ENCODE data around the gene GDF7. TPM values are rescaled to one million over a fixed set of nuclear protein-coding genes. Genes with fewer than 3 reads are reported as not detected.

GDF7 gene
- total and polyA plus RNA-seq, 2 of the 4 experiments (the other 2 are of a cell fraction) = under 0.01 to 0.02 TPM

DNA sequence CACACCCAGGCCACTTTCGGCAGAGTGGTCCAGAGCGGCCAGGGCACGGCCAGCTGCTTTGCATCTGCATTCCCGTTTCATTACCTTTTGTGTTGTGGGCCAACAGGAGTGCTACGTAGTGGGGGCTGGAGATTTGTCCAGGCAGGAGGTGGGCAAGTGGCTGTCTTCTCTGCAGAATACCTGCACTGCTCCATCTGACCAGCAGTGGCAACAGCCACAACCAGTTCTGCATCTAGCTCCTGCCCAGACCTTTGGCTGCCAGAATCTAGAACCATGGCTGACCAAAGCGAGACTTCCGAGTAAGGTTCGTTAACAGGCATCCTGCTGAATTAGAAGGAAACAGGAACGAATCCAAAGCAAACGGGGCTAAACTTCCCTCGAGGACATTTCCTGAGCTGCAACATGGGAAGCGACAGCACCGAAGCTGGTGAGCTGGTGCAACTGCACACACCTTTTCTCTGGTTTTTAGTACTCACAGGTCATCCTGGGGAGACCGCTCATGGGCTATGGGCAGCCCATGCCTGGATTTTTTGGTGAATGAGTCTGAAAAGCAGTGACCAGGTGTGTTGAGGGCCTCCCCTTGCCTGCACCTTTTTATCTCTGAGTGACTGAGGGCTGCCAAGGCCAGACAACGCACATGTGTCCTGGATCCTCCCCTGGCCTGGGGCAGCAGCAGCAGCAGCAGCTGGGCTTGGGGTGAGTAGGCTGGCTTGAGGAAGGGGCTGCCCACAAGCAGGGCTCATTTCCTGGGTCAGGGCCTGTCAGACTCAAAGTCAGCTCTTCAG, 10.5 kb downstream of the GDF7 start (continued):
- no peak for TF ChIP-seq MAZ (IDR thresholded peaks at IDR 0.05; ENCODE audit: borderline replicate concordance, low read depth, low read length)

DNA sequence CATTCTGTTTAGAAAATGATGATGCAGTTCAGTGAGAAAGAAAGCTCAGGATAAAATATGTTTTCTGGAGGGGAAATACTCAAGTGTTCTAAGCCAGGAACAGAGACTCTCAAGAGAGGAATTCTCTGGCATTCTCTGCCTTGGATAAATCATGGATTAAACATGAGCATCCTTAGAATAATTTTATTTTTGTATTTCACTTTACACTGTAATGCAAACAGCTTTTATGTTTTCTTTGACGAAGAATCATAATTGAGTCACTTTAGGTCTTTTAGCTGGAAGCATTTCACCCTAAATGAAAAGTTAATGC, 11.1 kb downstream of the GDF7 start:
- Histone ChIP-seq H4K20me1 (ENCODE audit: insufficient read depth, low read length) (no peaks in the 10 kb centered on the region), H2BK20ac (ENCODE audit: low read depth, low read length) (no peak overlapping the region), H2BK15ac (ENCODE audit: low read depth, low read length) (no peak overlapping the region), H3K27ac (ENCODE audit: insufficient read depth, low read length) (no peak overlapping the region), H3K9me3 (ENCODE audit: control insufficient read depth, insufficient read depth, low read length) (no peaks in the 10 kb centered on the region), H3K9me1 (ENCODE audit: insufficient read depth, low read length) (peaks cover 5% of the 10 kb centered on the region; the same call in 1 of the 2 replicates), H2AK9ac (replicated peaks; ENCODE audit: low read depth, low read length, poor library complexity) (no peak overlapping the region), H3K4me3 (ENCODE audit: insufficient read depth, low read depth, low read length) (no peak overlapping the region), H3K23ac (ENCODE audit: low read depth, low read length) (no peak overlapping the region), H3K56ac (ENCODE audit: extremely low read depth, insufficient read depth, low read length) (no peak overlapping the region), H4K91ac (ENCODE audit: insufficient read depth, low read depth, low read length) (no peak overlapping the region), H4K8ac (ENCODE audit: low read depth in 2 of 2, low read length in 2 of 2) (no peak overlapping the region), H3K4me1 (ENCODE audit: control insufficient read depth, insufficient read depth, low read length) (peaks cover 7% of the 10 kb centered on the region; the same call in 1 of the 2 replicates), H2BK120ac (ENCODE audit: low read depth, low read length) (no peak overlapping the region), H2BK5ac (ENCODE audit: low read depth, low read length, poor library complexity, severe bottlenecking) (no peak overlapping the region), H2AK5ac (ENCODE audit: low read depth, low read length) (no peak overlapping the region), H4K5ac (ENCODE audit: low read depth, low read length) (no peak overlapping the region), H3K27me3 (ENCODE audit: control insufficient read depth, insufficient read depth, low read length) (no peaks in the 10 kb centered on the region; the same call in 1 of the 2 replicates), H3K9ac (ENCODE audit: low read depth, low read length) (no peak overlapping the region), H3K14ac (replicated peaks; ENCODE audit: low read depth, low read length) (no peak overlapping the region), H3K36me3 (ENCODE audit: control insufficient read depth, insufficient read depth, low read length) (peaks cover 1% of the 10 kb centered on the region; the same call in 1 of the 2 replicates), H2AFZ (replicated peaks; ENCODE audit: low read length, poor library complexity) (no peak overlapping the region), H3K79me1 (ENCODE audit: low read depth in 1 of 2, low read length in 2 of 2) (no peaks in the 10 kb centered on the region), H3K18ac (ENCODE audit: low read depth, low read length) (no peak overlapping the region), H3K4ac (ENCODE audit: low read depth, low read length) (no peak overlapping the region), H3K4me2 (ENCODE audit: low read depth, low read length) (no peak overlapping the region)
- no peak for DNase-seq
- intact Hi-C loops (cut with micrococcal nuclease) (no loop called here), dilution Hi-C loops (cut with HindIII; ENCODE audit: low sequenced_read_pairs, unreplicated experiment) (loop anchor here (25.0 kb wide), 1 partner anchor 259 kb away; no protein-coding TSS in a partner anchor), in situ Hi-C loops (cut with MboI; ENCODE audit: low sequenced_read_pairs) (no loop called here)
- no CpG with 5 or more reads among the region's 1 CpG for WGBS, 2 experiments (ENCODE audit: extremely low coverage in 2 of 2, insufficient read length in 1 of 2)
- CTCF ChIA-PET = interaction anchor here (1.1 to 1.6 kb wide), 3 partner anchors 16 to 285 kb away, joined by 3 to 4 read pairs (median 3); no protein-coding TSS in a partner anchor
- POLR2A ChIA-PET (ENCODE audit: unreplicated experiment) = no interaction called here
- ATAC-seq (ENCODE audit: low read depth) = no peak
- BruUV-seq (replicated peaks) = no TSS peak
- TF ChIP-seq RCOR1 (IDR thresholded peaks at IDR 0.05; ENCODE audit: insufficient replicate concordance, low read length) (no peak), POLR2A (IDR thresholded peaks at IDR 0.05; ENCODE audit: low read depth, low read length) (no peak), RFX5 (IDR thresholded peaks at IDR 0.05; ENCODE audit: low read depth, low read length) (no peak), FOS (IDR thresholded peaks at IDR 0.05; ENCODE audit: low read depth, low read length) (no peak), CHD1 (IDR thresholded peaks at IDR 0.05; ENCODE audit: low read depth, low read length) (no peak), RAD21 (IDR thresholded peaks at IDR 0.05; ENCODE audit: low read length) (no peak), MAZ (IDR thresholded peaks at IDR 0.05; ENCODE audit: borderline replicate concordance, low read depth, low read length) (no peak), CEBPB (IDR thresholded peaks at IDR 0.05; ENCODE audit: low read depth, low read length) (no peak), SMC3 (IDR thresholded peaks at IDR 0.05; ENCODE audit: low read depth, low read length) (no peak), MAFK (IDR thresholded peaks at IDR 0.05; ENCODE audit: low read depth, low read length) (no peak)
- TF ChIP-seq, protein P1, sequence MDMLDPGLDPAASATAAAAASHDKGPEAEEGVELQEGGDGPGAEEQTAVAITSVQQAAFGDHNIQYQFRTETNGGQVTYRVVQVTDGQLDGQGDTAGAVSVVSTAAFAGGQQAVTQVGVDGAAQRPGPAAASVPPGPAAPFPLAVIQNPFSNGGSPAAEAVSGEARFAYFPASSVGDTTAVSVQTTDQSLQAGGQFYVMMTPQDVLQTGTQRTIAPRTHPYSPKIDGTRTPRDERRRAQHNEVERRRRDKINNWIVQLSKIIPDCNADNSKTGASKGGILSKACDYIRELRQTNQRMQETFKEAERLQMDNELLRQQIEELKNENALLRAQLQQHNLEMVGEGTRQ (IDR thresholded peaks at IDR 0.05; ENCODE audit: low read depth, low read length) = no peak
- TF ChIP-seq, protein P2, sequence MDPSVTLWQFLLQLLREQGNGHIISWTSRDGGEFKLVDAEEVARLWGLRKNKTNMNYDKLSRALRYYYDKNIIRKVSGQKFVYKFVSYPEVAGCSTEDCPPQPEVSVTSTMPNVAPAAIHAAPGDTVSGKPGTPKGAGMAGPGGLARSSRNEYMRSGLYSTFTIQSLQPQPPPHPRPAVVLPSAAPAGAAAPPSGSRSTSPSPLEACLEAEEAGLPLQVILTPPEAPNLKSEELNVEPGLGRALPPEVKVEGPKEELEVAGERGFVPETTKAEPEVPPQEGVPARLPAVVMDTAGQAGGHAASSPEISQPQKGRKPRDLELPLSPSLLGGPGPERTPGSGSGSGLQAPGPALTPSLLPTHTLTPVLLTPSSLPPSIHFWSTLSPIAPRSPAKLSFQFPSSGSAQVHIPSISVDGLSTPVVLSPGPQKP (IDR thresholded peaks at IDR 0.05; ENCODE audit: borderline replicate concordance, low read depth, low read length) = no peak
- TF ChIP-seq, protein P3, sequence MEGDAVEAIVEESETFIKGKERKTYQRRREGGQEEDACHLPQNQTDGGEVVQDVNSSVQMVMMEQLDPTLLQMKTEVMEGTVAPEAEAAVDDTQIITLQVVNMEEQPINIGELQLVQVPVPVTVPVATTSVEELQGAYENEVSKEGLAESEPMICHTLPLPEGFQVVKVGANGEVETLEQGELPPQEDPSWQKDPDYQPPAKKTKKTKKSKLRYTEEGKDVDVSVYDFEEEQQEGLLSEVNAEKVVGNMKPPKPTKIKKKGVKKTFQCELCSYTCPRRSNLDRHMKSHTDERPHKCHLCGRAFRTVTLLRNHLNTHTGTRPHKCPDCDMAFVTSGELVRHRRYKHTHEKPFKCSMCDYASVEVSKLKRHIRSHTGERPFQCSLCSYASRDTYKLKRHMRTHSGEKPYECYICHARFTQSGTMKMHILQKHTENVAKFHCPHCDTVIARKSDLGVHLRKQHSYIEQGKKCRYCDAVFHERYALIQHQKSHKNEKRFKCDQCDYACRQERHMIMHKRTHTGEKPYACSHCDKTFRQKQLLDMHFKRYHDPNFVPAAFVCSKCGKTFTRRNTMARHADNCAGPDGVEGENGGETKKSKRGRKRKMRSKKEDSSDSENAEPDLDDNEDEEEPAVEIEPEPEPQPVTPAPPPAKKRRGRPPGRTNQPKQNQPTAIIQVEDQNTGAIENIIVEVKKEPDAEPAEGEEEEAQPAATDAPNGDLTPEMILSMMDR (conservative IDR thresholded peaks at IDR 0.05; ENCODE audit: low read depth, low read length) = no peak

All from IMR-90 (cell line).